Fibroblast of lung (primary cell): ENCODE data around the gene PLA2G4B. TPM values are rescaled to one million over a fixed set of nuclear protein-coding genes. Genes with fewer than 3 reads are reported as not detected.

Experiments
- DNase-seq, 2 donors: peaks; one replicate each; pipeline versions ENCODE4 v3.0.0 to v3.0.0-alpha.2; 2010; ENCODE audit warnings: low read depth in 2 of 2
- H2AFZ ChIP-seq: 2 replicates; pipeline ENCODE4 v1.5.1; 2012; ENCODE audit warnings: low read length, control low read depth, inconsistent platforms
- H3K27ac ChIP-seq: 2 replicates; pipeline ENCODE4 v1.5.1; 2011; ENCODE audit warnings: low read length, control low read depth; ENCODE audit not compliant: insufficient read depth
- H3K27me3 ChIP-seq: 2 replicates; pipeline ENCODE4 v1.5.1; 2011; ENCODE audit warnings: mild to moderate bottlenecking, low read length; ENCODE audit not compliant: control insufficient read depth, insufficient read depth
- H3K36me3 ChIP-seq: 2 replicates; pipeline ENCODE4 v1.5.1; 2011; ENCODE audit warnings: low read length; ENCODE audit not compliant: control insufficient read depth, insufficient read depth
- H3K4me1 ChIP-seq: 2 replicates; pipeline ENCODE4 v1.5.1; 2011; ENCODE audit warnings: low read length; ENCODE audit not compliant: control insufficient read depth, insufficient read depth; ENCODE audit errors: extremely low read depth
- H3K4me2 ChIP-seq: 2 replicates; pipeline ENCODE4 v1.5.1; 2011; ENCODE audit warnings: low read length, control low read depth; ENCODE audit not compliant: insufficient read depth; ENCODE audit errors: extremely low read depth
- H3K4me3 ChIP-seq, 4 experiments: fragments of 200-600 bp in 1 of 4; sonication (generic) in 1 of 4; replicated peaks in 1 of 4; 2 replicates each; pipeline ENCODE4 v1.5.1; 2011 to 2016; ENCODE audit warnings: low read length in 4 of 4, low read depth in 3 of 4, mild to moderate bottlenecking in 3 of 4, control low read depth in 2 of 4, inconsistent platforms in 1 of 4, mixed read lengths in 1 of 4; ENCODE audit not compliant: insufficient read depth in 1 of 4; ENCODE audit errors: control extremely low read depth in 1 of 4
- H3K79me2 ChIP-seq: 2 replicates; pipeline ENCODE4 v1.5.1; 2012; ENCODE audit warnings: mild to moderate bottlenecking, low read length, inconsistent platforms; ENCODE audit not compliant: control insufficient read depth, insufficient read depth
- H3K9ac ChIP-seq: 2 replicates; pipeline ENCODE4 v1.5.1; 2011; ENCODE audit warnings: mild to moderate bottlenecking, low read length, control low read depth; ENCODE audit not compliant: insufficient read depth
- H3K9me3 ChIP-seq: 2 replicates; pipeline ENCODE4 v1.5.1; 2012; ENCODE audit warnings: low read depth, low read length; ENCODE audit not compliant: control insufficient read depth, insufficient read depth
- H4K20me1 ChIP-seq: 2 replicates; pipeline ENCODE4 v1.5.1; 2011; ENCODE audit warnings: low read length; ENCODE audit not compliant: control insufficient read depth, insufficient read depth; ENCODE audit errors: extremely low read depth
- CTCF ChIP-seq, 2 donors: IDR thresholded peaks in 1 of 2; conservative IDR thresholded peaks in 1 of 2; 1 replicate in 1 of 2; 2 replicates in 1 of 2; pipeline ENCODE4 v1.5.1; 2011 to 2012; ENCODE audit warnings: low read length in 2 of 2, control low read depth in 1 of 2, inconsistent platforms in 1 of 2, low read depth in 1 of 2, mild to moderate bottlenecking in 1 of 2
- EZH2 ChIP-seq: IDR thresholded peaks from 2 replicates; pipeline ENCODE4 v1.5.1; 2012; ENCODE audit warnings: low read length, control low read depth, mild to moderate bottlenecking; ENCODE audit errors: missing control alignments
- polyA plus RNA-seq, 2 donors: library from polyadenylated mRNA; depleted of rRNA in 1 of 2; stranded (reverse) in 1 of 2; unstranded in 1 of 2; fragments of >200 nt; gene quantifications; 2 replicates each; pipeline ENCODE4 v1.2.1, GENCODE V29; 2011 to 2012; ENCODE audit warnings: missing spikeins in 1 of 2
- total RNA-seq: library from RNA; depleted of rRNA; stranded (reverse); fragments of >200 nt; gene quantifications from 2 replicates; pipeline ENCODE4 v1.2.1, GENCODE V29; 2014

PLA2G4B gene
- total and polyA plus RNA-seq, 2 donors (not counting 1 experiment from before 2014, with no cell fraction given) = 0.99 to 1.2 TPM

- Histone ChIP-seq H3K9ac (no peak overlapping the region), H3K79me2 (no peaks in the 10 kb centered on the region), H3K4me2 (no peak overlapping the region), H3K36me3 (no peaks in the 10 kb centered on the region), H3K9me3 (no peaks in the 10 kb centered on the region), H3K27me3 (peaks cover 3% of the 10 kb centered on the region), H4K20me1 (no peaks in the 10 kb centered on the region), H3K4me1 (no peaks in the 10 kb centered on the region), H2AFZ (no peak overlapping the region), H3K4me3 (no peak overlapping the region), H3K27ac (no peak overlapping the region)
- TF ChIP-seq CTCF (conservative IDR thresholded peaks at IDR 0.05 in 1 of 2, IDR thresholded peaks at IDR 0.05 in 1 of 2; ENCODE audit: low read depth in 1 of 2, low read length in 2 of 2) (no peak), EZH2 (no peak)
- no peak for DNase-seq
These were observed 39.1 kb downstream of the PLA2G4B start for GRCh38 chr15:41877631-41878354.

- H3K4me1 ChIP-seq = no peaks in the 10 kb centered on the region
- no peak for DNase-seq
- TF ChIP-seq CTCF (conservative IDR thresholded peaks at IDR 0.05 in 1 of 2, IDR thresholded peaks at IDR 0.05 in 1 of 2; ENCODE audit: low read depth in 1 of 2, low read length in 2 of 2) (no peak), EZH2 (no peak)
These were observed 39.7 kb downstream of the PLA2G4B start for GRCh38 chr15:41878355-41878699.

GRCh38 chr15:41879321-41879845 lies 40.7 kb downstream of the PLA2G4B start:
- no peak for TF ChIP-seq CTCF (conservative IDR thresholded peaks at IDR 0.05 in 1 of 2, IDR thresholded peaks at IDR 0.05 in 1 of 2; ENCODE audit: low read depth in 1 of 2, low read length in 2 of 2)
- no peak for TF ChIP-seq EZH2
- Histone ChIP-seq H3K4me1 (no peaks in the 10 kb centered on the region), H3K27ac (no peak overlapping the region), H3K36me3 (no peaks in the 10 kb centered on the region), H3K9me3 (no peaks in the 10 kb centered on the region), H3K9ac (no peak overlapping the region), H2AFZ (no peak overlapping the region), H3K79me2 (no peaks in the 10 kb centered on the region), H3K27me3 (peaks cover 3% of the 10 kb centered on the region), H3K4me2 (no peak overlapping the region), H4K20me1 (no peaks in the 10 kb centered on the region), H3K4me3 (no peak overlapping the region)
- DNase-seq = no peak

More at GRCh38 chr15:41878355-41878699, 39.7 kb downstream of the PLA2G4B start:
- Histone ChIP-seq H3K4me2 (no peak overlapping the region), H3K9me3 (no peaks in the 10 kb centered on the region), H3K79me2 (no peaks in the 10 kb centered on the region), H4K20me1 (no peaks in the 10 kb centered on the region), H2AFZ (no peak overlapping the region), H3K27ac (no peak overlapping the region), H3K27me3 (peaks cover 3% of the 10 kb centered on the region), H3K36me3 (no peaks in the 10 kb centered on the region), H3K9ac (no peak overlapping the region), H3K4me3 (no peak overlapping the region)
